Occipital lobe (tissue), 2 donors: Measurements from ENCODE around the gene NEURL1. TPM values are rescaled to one million over a fixed set of nuclear protein-coding genes. Genes with fewer than 3 reads are reported as not detected.
A peak's percentile ranks its signal among the peaks of the same experiment; 100 is the strongest.

Experiments used
- DNase-seq: peaks from one replicate; lab custom pipeline; 2025; lab: John Stamatoyannopoulos, UW
- total RNA-seq: library from RNA; depleted of rRNA; stranded (reverse); fragments of >200 nt; gene quantifications from one replicate; pipeline ENCODE4 v1.2.3, GENCODE V29; 2014

NEURL1 gene
- 25.1 TPM for total RNA-seq

- peak; percentile 69 for DNase-seq
Observed at GRCh38 chr10:103493362-103493915, at the start of gene NEURL1. NEURL1 (plus strand) TSS chr10:103493705; CDS start chr10:103494388, 683 bp downstream.

- DNase-seq = no peak
Observed at GRCh38 chr10:103444478-103444877, 49.0 kb upstream of the NEURL1 start.

GRCh38 chr10:103445366-103445765, 48.1 kb upstream of the NEURL1 start:
- DNase-seq = no peak

GRCh38 chr10:103445767-103446567, 47.5 kb upstream of the NEURL1 start:
- DNase-seq = no peak

GRCh38 chr10:103447187-103447586, 46.3 kb upstream of the NEURL1 start:
- DNase-seq = no peak

GRCh38 chr10:103448746-103449145, 44.8 kb upstream of the NEURL1 start:
- no peak for DNase-seq

GRCh38 chr10:103449208-103450144, 44.0 kb upstream of the NEURL1 start:
- no peak for DNase-seq

GRCh38 chr10:103450201-103450695, 43.3 kb upstream of the NEURL1 start:
- DNase-seq = no peak

- DNase-seq = peak; percentile 30
Observed at GRCh38 chr10:103451091-103451813, 42.3 kb upstream of the NEURL1 start.

GRCh38 chr10:103451831-103452505, 41.5 kb upstream of the NEURL1 start, which contains the start of gene CALHM2:
CALHM2 (minus strand) TSS chr10:103452370; CDS start chr10:103449941, 2,429 bp downstream.
- peak; percentile 65 for DNase-seq

- DNase-seq = no peak
Observed at GRCh38 chr10:103452506-103453230, 40.8 kb upstream of the NEURL1 start.

GRCh38 chr10:103454026-103454425, 39.5 kb upstream of the NEURL1 start:
- no peak for DNase-seq

- no peak for DNase-seq
Observed at GRCh38 chr10:103455235-103455634, 38.3 kb upstream of the NEURL1 start.

GRCh38 chr10:103456074-103456660, 37.3 kb upstream of the NEURL1 start:
- DNase-seq = no peak

- no peak for DNase-seq
Observed at GRCh38 chr10:103457176-103457712, 36.3 kb upstream of the NEURL1 start.

- no peak for DNase-seq
Observed at GRCh38 chr10:103457896-103458583, 35.5 kb upstream of the NEURL1 start.

- DNase-seq = peak; percentile 35
Observed at GRCh38 chr10:103458720-103459119, 34.8 kb upstream of the NEURL1 start, which contains the start of gene CALHM1. CALHM1 (minus strand) TSS chr10:103458900; CDS start chr10:103458751, 149 bp downstream.

GRCh38 chr10:103459615-103460014, 33.9 kb upstream of the NEURL1 start:
- DNase-seq = no peak
